ENCODE results near the gene UCN3.

Gene UCN3

GRCh38 chr10:5364890-5365338 lies at the start of gene UCN3:
Gene UCN3, plus strand, starts transcription at chr10:5364966. Its CDS starts 8,755 bp downstream, at chr10:5373721.
- no peak for DNase-seq (ENCODE audit: low spot score)

DNA sequence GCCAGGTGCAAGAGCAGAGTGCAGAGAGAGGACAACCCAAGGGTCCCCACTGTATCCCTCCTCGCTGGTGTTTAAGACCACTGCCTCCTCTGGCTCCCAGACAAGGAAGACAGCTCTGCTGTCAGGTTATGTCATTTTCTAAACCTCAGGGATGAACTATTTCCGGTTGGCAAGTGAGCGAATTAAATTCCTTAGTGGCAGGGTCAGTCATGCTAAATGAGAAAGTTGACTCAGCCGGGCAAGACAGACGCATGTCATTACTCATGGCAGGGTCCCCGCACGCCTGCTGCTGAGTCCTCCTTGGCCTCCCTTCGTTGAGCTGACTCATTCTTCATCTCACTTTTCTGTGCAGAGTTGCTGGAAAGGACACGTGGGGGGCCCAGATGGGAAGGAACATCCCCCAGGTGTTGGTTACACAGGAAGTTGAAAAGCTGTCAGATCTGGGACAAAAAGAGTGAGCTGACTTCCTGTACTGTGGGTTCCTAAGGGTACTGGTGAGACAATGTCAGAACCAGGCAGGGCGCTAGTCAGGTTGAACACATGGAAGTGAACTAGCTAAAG lies 47.1 kb upstream of the UCN3 start:
- DNase-seq (ENCODE audit: low spot score) = peak; percentile 96

DNA sequence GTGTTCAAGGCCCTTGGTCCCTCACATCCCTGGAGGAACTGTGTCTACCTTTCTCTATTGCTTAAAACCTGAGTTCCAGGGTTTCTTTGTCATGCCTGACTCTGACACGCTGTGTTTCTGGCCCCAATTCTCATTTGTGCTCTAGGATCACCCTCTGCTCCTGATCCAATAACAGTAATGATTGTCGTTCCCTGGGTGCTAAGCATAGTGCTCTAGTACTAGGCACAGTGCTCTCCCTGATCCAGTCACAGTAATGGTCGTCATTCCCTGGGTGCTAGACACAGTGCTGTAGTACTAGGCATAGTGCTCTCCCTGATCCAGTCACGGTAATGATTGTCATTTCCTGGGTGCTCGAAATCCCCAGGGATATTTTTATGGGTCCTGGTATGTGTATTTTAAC lies 46.6 kb upstream of the UCN3 start:
- no peak for DNase-seq (ENCODE audit: low spot score)

DNA sequence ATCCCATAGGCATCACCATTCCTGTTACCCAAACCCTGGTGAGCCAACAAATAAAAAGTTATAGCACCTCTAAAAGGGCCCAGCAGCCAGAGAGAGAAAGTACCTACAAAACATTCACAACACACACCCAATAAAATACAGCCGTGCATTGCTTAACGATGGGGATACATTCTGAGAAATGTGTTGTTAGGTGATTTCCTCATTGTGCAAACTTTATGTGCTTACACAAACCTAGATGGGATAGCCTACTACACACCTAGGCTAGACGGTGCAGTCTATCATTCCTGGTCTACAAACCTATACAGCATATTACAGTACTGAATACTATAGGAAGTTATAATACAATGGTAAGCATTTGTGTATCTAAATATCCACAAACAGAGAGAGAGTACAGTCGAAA lies 44.9 kb upstream of the UCN3 start:
- no peak for DNase-seq (ENCODE audit: low spot score)

- DNase-seq (ENCODE audit: low spot score) = no peak
Observed at GRCh38 chr10:5321273-5321672, 43.5 kb upstream of the UCN3 start.

- DNase-seq (ENCODE audit: low spot score) = no peak
Observed at GRCh38 chr10:5323446-5323845, 41.3 kb upstream of the UCN3 start.

- DNase-seq (ENCODE audit: low spot score) = no peak
Observed at GRCh38 chr10:5325076-5325475, 39.7 kb upstream of the UCN3 start.

GRCh38 chr10:5334196-5334880 lies 30.4 kb upstream of the UCN3 start:
- DNase-seq (ENCODE audit: low spot score) = no peak

GRCh38 chr10:5338010-5338409 lies 26.8 kb upstream of the UCN3 start:
- DNase-seq (ENCODE audit: low spot score) = no peak

DNA sequence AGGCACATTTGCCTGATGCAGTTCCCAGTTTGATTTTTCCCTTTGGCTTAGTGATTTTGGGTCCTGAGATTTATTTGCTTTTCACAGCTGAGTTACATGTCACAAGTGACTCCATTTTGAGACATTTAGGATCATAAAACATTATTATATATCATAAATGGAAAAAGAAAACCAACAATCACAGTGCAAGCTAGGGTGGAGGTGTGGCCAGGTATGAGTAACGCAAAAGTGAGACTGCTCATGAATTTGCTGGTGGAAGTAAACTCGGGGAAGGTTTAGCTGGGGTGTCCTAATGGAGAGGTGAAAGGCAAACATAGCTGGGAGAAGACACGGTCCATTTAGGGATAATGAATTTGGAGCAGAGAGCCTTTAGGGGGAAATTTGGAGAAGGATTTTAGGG lies 21.7 kb upstream of the UCN3 start:
- DNase-seq (ENCODE audit: low spot score) = no peak

DNA sequence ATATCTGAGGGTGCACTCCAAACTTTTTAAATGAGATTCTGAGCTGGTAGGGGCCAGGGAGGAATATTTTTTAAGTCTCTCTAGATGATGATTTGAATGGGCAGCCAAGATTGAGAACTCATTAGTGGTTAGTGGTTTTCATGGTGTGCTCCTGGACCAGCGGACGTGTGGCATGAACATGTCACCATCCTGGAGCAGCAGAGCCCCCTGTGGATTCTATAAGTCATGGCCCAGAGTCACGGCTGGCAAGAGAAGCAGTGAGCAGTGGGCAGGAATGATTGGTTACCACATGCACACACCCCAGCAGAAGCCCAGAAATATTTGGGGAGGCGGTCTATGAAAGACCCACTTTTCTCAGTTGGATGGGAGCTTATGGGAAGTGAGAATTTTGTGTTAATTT lies 21.2 kb upstream of the UCN3 start:
- no peak for DNase-seq (ENCODE audit: low spot score)

DNA sequence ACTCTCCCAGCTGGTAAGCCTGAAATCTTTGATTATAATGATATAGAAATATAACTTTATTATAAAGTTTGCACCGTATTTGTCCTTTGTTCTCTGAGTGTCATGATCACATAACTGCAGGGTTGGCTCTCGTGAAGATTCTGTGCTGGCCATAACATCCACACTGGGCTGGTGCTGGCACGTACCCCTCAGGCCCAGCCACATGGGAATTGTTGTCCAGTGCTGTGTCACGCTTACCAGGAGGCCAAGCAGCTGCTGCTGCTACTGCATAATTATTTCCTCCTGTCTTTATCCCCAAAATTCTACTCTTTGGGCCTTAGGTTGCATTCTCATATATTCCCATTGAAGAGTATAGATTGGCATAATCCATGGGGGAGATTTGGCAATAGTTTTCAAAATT lies 20.8 kb upstream of the UCN3 start:
- no peak for DNase-seq (ENCODE audit: low spot score)

- no peak for DNase-seq (ENCODE audit: low spot score)
Observed at GRCh38 chr10:5344746-5345145, 20.0 kb upstream of the UCN3 start.

DNA sequence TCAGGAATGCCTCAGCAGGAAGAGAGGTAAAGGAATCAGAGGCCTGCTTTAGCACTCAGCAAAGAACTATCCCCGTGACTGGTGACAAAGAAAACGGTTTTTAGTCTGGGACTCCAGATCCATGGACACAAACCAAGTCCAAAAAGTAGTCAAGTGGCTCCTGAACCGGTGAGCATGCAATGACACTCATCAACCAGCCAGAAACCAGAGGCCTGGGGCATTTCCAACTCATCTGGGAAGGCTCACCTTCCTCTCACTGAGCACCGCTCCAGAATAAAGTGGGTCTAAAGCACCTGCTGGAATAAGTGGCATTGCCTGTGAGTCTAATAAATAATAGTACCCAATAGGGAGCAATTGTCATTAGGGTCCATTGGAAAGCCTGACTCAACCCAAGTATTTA lies 17.9 kb upstream of the UCN3 start:
- DNase-seq (ENCODE audit: low spot score) = no peak

DNA sequence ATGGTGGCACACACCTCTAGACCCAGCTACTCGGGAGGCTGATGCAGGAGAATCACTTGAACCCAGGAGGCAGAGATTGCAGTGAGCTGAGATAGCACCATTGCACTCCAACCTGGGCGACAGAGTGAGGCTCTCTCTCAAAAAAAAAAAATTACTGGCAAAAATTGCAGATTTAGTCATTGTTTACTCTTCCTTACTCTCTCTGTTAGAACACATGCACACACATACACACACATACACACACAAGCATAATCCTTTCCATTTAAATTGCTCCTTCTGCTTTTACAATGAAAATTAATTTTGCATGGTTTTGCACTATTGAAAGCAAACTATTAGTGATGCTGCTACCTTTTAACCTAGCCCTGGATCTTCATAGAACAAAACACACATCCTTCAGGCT lies 15.4 kb upstream of the UCN3 start:
- no peak for DNase-seq (ENCODE audit: low spot score)

GRCh38 chr10:5354068-5354467 lies 10.7 kb upstream of the UCN3 start:
- no peak for DNase-seq (ENCODE audit: low spot score)

- no peak for DNase-seq (ENCODE audit: low spot score)
Observed at GRCh38 chr10:5355594-5356301, 9.0 kb upstream of the UCN3 start.

DNA sequence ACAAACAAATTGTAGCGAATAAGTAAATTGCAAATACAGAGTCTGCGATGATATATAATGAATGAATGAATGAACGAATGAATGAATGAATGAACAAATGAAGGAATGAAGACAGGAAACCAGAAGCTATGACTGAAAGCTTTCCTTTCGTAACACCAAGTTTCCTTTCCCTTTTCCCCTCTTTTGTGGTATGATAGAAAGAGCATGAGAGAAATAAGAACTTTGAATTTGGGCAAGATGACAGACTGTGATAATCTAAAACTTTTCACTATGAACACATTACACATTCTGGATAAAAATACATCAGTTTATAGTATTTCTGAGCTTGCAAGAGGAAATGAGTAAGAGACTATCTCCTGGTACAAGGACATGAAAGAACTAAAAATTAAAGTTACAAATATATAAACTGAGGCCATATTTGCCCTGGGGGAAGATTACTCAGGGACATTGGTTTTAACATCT lies 8.4 kb upstream of the UCN3 start:
- DNase-seq (ENCODE audit: low spot score) = peak; percentile 16

- no peak for DNase-seq (ENCODE audit: low spot score)
Observed at GRCh38 chr10:5360318-5360915, 4.3 kb upstream of the UCN3 start.

DNA sequence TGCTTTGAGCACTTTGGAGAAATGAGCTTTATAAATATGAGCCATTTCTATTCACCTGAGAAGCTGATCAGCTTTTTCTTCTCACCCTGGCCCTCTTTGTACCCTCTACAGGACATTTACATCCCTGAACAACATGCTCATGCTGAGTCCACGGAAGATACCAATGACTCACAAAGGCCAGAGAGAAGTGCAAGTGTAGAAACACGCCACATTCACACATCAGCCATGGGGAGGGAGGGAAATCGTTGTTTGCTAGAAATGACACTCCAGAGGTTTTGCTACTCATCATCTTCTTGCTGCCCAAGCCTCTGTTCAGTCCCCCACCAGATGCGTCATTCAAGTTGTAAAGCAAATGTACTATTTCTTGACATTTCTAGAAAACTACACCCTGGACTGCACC lies 2.8 kb upstream of the UCN3 start:
- DNase-seq (ENCODE audit: low spot score) = no peak

DNA sequence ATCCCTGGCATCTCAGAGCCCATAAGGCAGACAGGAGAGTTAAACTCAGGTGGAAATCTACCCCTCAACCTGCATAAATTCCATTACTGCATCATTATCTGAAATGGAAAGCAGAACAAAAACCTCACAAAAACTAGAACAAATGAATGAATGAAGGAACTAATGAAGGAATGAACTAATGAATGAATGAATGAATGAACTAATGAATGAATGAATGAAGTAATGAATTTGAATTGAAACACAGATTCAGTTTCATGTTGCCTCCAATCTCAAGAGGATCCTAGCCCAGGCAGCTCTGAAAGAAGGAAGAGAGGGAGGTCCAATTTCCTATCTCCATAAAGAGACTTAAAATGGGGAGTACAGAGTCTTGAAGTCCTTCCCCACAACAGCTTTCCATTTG lies 1.9 kb upstream of the UCN3 start:
- no peak for DNase-seq (ENCODE audit: low spot score)

GRCh38 chr10:5364374-5364773 lies 392 bp upstream of the UCN3 start:
- no peak for DNase-seq (ENCODE audit: low spot score)

DNA sequence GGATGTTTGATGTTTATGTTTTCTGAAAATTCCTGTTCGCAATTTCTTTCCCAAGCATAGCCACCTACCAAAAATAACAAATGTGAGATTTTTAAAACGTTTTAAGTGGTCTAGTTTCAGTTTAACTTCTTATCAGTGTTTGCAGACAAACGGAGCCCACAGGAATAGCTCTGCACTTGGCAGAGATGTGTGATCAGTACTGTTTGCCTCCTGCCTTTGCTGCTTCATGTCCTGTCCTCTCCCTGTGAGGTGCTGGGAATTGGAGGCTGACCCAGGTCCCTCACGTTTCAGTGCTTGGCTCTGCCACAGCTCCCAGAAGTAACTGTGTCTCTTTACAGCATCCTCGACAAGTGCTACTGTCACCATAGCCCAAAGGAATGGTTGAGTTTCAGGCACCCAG lies 1.2 kb downstream of the UCN3 start:
- no peak for DNase-seq (ENCODE audit: low spot score)
